Gastrocnemius medialis (tissue), 4 donors: ENCODE measurements around the gene SPTBN1. TPM values are rescaled to one million over a fixed set of nuclear protein-coding genes. Genes with fewer than 3 reads are reported as not detected.

ENCODE experiments used
- ATAC-seq, 2 donors: fragments of 150-250 bp; one replicate each; pipeline ENCODE4 v1.9.1; 2016
- DNase-seq, 2 donors: peaks; one replicate each; pipeline ENCODE4 v3.0.0-alpha.2; 2019
- H3K27ac ChIP-seq, 4 donors: fragments of 200-600 bp; sonication (generic); 1 replicate in 1 of 4; 2 replicates in 3 of 4; pipeline ENCODE4 v1.5.1; 2016 to 2018; ENCODE audit warnings: mild to moderate bottlenecking in 2 of 4, moderate library complexity in 1 of 4
- H3K27me3 ChIP-seq, 3 donors: fragments of 200-600 bp; sonication (generic) in 2 of 3; 1 replicate in 1 of 3; 2 replicates in 2 of 3; pipeline versions ENCODE4 v1.5.1 to v1.6.0; 2016 to 2019; ENCODE audit warnings: mild to moderate bottlenecking in 1 of 3, moderate library complexity in 1 of 3
- H3K36me3 ChIP-seq, 2 donors: fragments of 200-600 bp; sonication (generic) in 1 of 2; one replicate each; pipeline ENCODE4 v1.5.1; 2017 to 2018
- H3K4me1 ChIP-seq, 2 donors: fragments of 200-600 bp; sonication (generic) in 1 of 2; one replicate each; pipeline ENCODE4 v1.5.1; 2016 to 2017; ENCODE audit warnings: mild to moderate bottlenecking in 2 of 2
- H3K4me3 ChIP-seq, 4 donors: fragments of 200-600 bp; sonication (generic) in 3 of 4; 1 replicate in 1 of 4; 2 replicates in 3 of 4; pipeline ENCODE4 v1.5.1; 2016 to 2019; ENCODE audit warnings: mild to moderate bottlenecking in 2 of 4
- H3K9me3 ChIP-seq, 3 donors: fragments of 200-600 bp; sonication (generic) in 2 of 3; 1 replicate in 1 of 3; 2 replicates in 2 of 3; pipeline ENCODE4 v1.5.1; 2016 to 2019
- CTCF ChIP-seq, 5 experiments: fragments of 450-650 bp in 3 of 5; fragments of 200-600 bp in 2 of 5; sonication (generic) in 2 of 5; IDR thresholded peaks in 4 of 5; conservative IDR thresholded peaks in 1 of 5; 1 replicate in 4 of 5; 2 replicates in 1 of 5; pipeline ENCODE4 v1.5.1; 2016 to 2019; ENCODE audit warnings: antibody characterized with exemption in 5 of 5, mild to moderate bottlenecking in 3 of 5, moderate library complexity in 3 of 5
- POLR2A ChIP-seq, 2 donors: fragments of 450-650 bp; IDR thresholded peaks; one replicate each; pipeline ENCODE4 v1.6.1; 2017; ENCODE audit warnings: antibody characterized with exemption in 2 of 2, mild to moderate bottlenecking in 2 of 2, moderate library complexity in 2 of 2
- in situ Hi-C, 4 donors: fragments of 200-750 bp; cut with MboI; loops; one replicate each; pipeline versions ENCODE4 v1.15.0 to v1.8.0; 2017; ENCODE audit warnings: low sequenced_read_pairs in 4 of 4
- intact Hi-C: fragments of 100-400 bp; cut with DNase I; formaldehyde crosslinking; loops from one replicate; pipeline ENCODE4 v1.15.1; 2023; ENCODE audit warnings: low total_unique reads
- total RNA-seq, 4 donors: library from RNA; depleted of rRNA; stranded (reverse); fragments of >200 nt; gene quantifications; one replicate each; pipeline versions ENCODE4 v1.1.0 to v1.2.3, GENCODE V29; 2016

SPTBN1 gene
- total RNA-seq, 4 donors from 2014 or later, result 107 to 191 (median 119) TPM

- no peaks in the 10 kb centered on the region for H3K27me3 ChIP-seq
- TF ChIP-seq POLR2A (IDR thresholded peaks at IDR 0.05) (no peak), CTCF (IDR thresholded peaks at IDR 0.05 in 4 of 5, conservative IDR thresholded peaks at IDR 0.05 in 1 of 5) (no peak)
- in situ Hi-C loops (no loop called here), intact Hi-C loops (loop anchor here (5.0 kb wide), 1 partner anchor 52 kb away; no protein-coding TSS in a partner anchor)
- no peak overlapping the region for H3K4me3 ChIP-seq
- DNase-seq (no peak), ATAC-seq (no peak)
- no peaks in the 10 kb centered on the region for H3K9me3 ChIP-seq
- no peaks in the 10 kb centered on the region for H3K36me3 ChIP-seq
- H3K27ac ChIP-seq, result peak overlapping the region in 1 of 4 donors; percentile 6
- peaks cover 45 to 87% of the 10 kb centered on the region in 2 donors for H3K4me1 ChIP-seq
These were observed 21.4 kb upstream of the SPTBN1 start for GRCh38 chr2:54434711-54435110.

- ATAC-seq (no peak), DNase-seq (no peak)
- intact Hi-C loops, result no loop called here
- H3K27me3 ChIP-seq, result no peaks in the 10 kb centered on the region
- in situ Hi-C loops, result no loop called here
- H3K9me3 ChIP-seq, result no peaks in the 10 kb centered on the region
- no peak overlapping the region for H3K4me3 ChIP-seq
- peak overlapping the region in 2 of 4 donors; percentile 4 to 47 for H3K27ac ChIP-seq
- TF ChIP-seq POLR2A (IDR thresholded peaks at IDR 0.05), result no peak
- no peak for TF ChIP-seq CTCF (IDR thresholded peaks at IDR 0.05 in 4 of 5, conservative IDR thresholded peaks at IDR 0.05 in 1 of 5)
- no peaks in the 10 kb centered on the region for H3K36me3 ChIP-seq
- H3K4me1 ChIP-seq, result peaks cover 39 to 87% of the 10 kb centered on the region in 2 donors
These were observed 20.6 kb upstream of the SPTBN1 start for GRCh38 chr2:54435325-54436226.

- intact Hi-C loops (no loop called here), in situ Hi-C loops (no loop called here)
- Histone ChIP-seq H3K36me3 (no peaks in the 10 kb centered on the region), H3K4me1 (peaks cover 22 to 75% of the 10 kb centered on the region in 2 donors), H3K4me3 (no peak overlapping the region), H3K9me3 (no peaks in the 10 kb centered on the region), H3K27me3 (no peaks in the 10 kb centered on the region), H3K27ac (peak overlapping the region in 1 of 4 donors; percentile 1)
- DNase-seq, result no peak
- no peak for TF ChIP-seq POLR2A (IDR thresholded peaks at IDR 0.05)
- no peak for TF ChIP-seq CTCF (IDR thresholded peaks at IDR 0.05 in 4 of 5, conservative IDR thresholded peaks at IDR 0.05 in 1 of 5)
- ATAC-seq, result peak in 1 of 2 donors; percentile 59
These were observed 18.5 kb upstream of the SPTBN1 start for GRCh38 chr2:54437588-54437987.

GRCh38 chr2:54438271-54438670, 17.9 kb upstream of the SPTBN1 start:
- TF ChIP-seq POLR2A (IDR thresholded peaks at IDR 0.05) (no peak), CTCF (IDR thresholded peaks at IDR 0.05 in 4 of 5, conservative IDR thresholded peaks at IDR 0.05 in 1 of 5) (no peak)
- Histone ChIP-seq H3K27me3 (no peaks in the 10 kb centered on the region), H3K9me3 (no peaks in the 10 kb centered on the region), H3K4me3 (no peak overlapping the region), H3K36me3 (no peaks in the 10 kb centered on the region), H3K4me1 (peaks cover 20 to 70% of the 10 kb centered on the region in 2 donors), H3K27ac (peak overlapping the region in 1 of 4 donors; percentile 4)
- DNase-seq (peak in 1 of 2 donors; percentile 17), ATAC-seq (peak; percentile 25 to 51)
- in situ Hi-C loops, result no loop called here
- intact Hi-C loops, result no loop called here
